H1 (cell line): ENCODE measurements around the gene XPO6. TPM values are rescaled to one million over a fixed set of nuclear protein-coding genes. Genes with fewer than 3 reads are reported as not detected.

Source experiments
- ASH2L ChIP-seq: fragments of 200-600, 300-600 bp; sonication (generic); IDR thresholded peaks from one replicate; pipeline ENCODE4 v1.7.1; 2017; ENCODE audit warnings: low read length
- BCL11A ChIP-seq, 2 experiments: IDR thresholded peaks; one replicate each; pipeline ENCODE4 v1.6.1; 2011; ENCODE audit warnings: low read depth in 2 of 2, low read length in 2 of 2, mild to moderate bottlenecking in 2 of 2
- BRCA1 ChIP-seq: IDR thresholded peaks from 2 replicates; pipeline ENCODE4 v1.6.1; 2012; ENCODE audit warnings: low read depth, low read length, improper control_type of control experiment
- GTF2F1 ChIP-seq: IDR thresholded peaks from 2 replicates; pipeline ENCODE4 v1.6.1; 2012; ENCODE audit warnings: low read depth, low read length, improper control_type of control experiment, borderline replicate concordance
- POLR2AphosphoS5 ChIP-seq: IDR thresholded peaks from 2 replicates; pipeline ENCODE4 v1.6.1; 2011; ENCODE audit warnings: low read depth, low read length
- TBP ChIP-seq: IDR thresholded peaks from 2 replicates; pipeline ENCODE4 v1.6.1; 2011; ENCODE audit warnings: low read depth, low read length, improper control_type of control experiment
- polyA plus RNA-seq, 7 experiments: library from polyadenylated mRNA; depleted of rRNA in 3 of 7; stranded (reverse) in 5 of 7; unstranded in 2 of 7; fragments of >200 nt in 5 of 7; fragments of 200-250 nt in 2 of 7; gene quantifications; 1 replicate in 5 of 7; 2 replicates in 1 of 7; 4 replicates in 1 of 7; pipeline versions ENCODE4 v1.2.1 to v1.2.3, GENCODE V29; 2011 to 2013; ENCODE audit warnings: missing spikeins in 2 of 7, mixed read lengths in 2 of 7
- total RNA-seq: library from RNA; stranded (reverse); fragmentation: NEBNext Ultra II Directional; extraction: Animal tissue kit (Norgen Biotek cat#: 25700); gene quantifications from 2 replicates; pipeline ENCODE4 v1.2.1, GENCODE V29; 2021
- TF ChIP-seq, protein P1 (sequence below), 3 experiments: IDR thresholded peaks; 1 replicate in 2 of 3; 2 replicates in 1 of 3; pipeline versions ENCODE4 v1.5.1 to v1.6.1; 2011; ENCODE audit warnings: low read length in 3 of 3, mild to moderate bottlenecking in 3 of 3, inconsistent platforms in 2 of 3, low read depth in 1 of 3, moderate library complexity in 1 of 3; ENCODE audit not compliant: insufficient read depth in 1 of 3; ENCODE audit errors: control extremely low read depth in 1 of 3
- TF ChIP-seq, protein P2 (sequence below): fragments of 300-600 bp; sonication (generic); IDR thresholded peaks from 2 replicates; pipeline ENCODE4 v1.7.1; 2012; ENCODE audit warnings: low read length, moderate library complexity, mild to moderate bottlenecking, inconsistent platforms; ENCODE audit not compliant: insufficient replicate concordance

The XPO6 gene
- total and polyA plus RNA-seq, 2 of the 8 experiments (the other 6 are each of a cell fraction or from before 2014, with no cell fraction given), result 152 to 254 TPM

DNA sequence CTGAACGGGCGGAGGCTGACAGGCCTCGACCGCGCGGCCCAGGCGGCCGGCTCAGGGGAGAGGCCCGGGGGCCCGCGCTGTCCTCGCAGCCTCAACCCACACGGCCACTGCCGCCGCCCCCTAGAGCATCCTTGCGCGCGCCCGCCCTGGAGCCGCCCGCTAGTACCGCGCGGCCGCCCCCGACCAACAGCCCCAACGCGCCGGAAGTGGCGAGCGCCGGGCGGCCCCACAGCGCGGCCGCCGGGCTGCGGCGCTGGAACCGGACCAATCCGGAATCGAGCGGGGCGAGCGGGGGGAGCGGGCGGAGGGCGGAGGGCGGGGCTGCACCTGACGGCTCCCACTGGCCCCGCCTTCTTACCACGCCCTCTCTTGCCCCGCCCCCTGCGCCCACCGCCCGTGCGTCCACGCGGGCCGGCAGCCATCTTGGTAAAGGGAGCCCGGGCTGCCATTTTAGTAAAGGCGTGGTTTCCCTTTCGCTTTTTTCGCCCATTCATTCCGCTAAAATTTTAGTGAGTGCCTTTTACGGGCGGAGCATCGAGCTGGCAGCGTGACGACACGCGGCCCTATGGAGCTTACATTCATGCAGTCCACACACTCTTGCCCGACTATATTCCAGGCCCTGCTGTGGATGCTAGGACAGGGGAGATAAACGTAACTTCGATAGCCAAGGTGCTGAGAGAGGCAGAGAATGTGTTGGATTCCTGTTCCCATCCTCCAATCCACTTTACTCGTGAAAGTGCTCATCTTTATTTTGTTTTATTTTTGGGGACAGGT, at the start of gene XPO6 (continued):
- TF ChIP-seq, protein P1, sequence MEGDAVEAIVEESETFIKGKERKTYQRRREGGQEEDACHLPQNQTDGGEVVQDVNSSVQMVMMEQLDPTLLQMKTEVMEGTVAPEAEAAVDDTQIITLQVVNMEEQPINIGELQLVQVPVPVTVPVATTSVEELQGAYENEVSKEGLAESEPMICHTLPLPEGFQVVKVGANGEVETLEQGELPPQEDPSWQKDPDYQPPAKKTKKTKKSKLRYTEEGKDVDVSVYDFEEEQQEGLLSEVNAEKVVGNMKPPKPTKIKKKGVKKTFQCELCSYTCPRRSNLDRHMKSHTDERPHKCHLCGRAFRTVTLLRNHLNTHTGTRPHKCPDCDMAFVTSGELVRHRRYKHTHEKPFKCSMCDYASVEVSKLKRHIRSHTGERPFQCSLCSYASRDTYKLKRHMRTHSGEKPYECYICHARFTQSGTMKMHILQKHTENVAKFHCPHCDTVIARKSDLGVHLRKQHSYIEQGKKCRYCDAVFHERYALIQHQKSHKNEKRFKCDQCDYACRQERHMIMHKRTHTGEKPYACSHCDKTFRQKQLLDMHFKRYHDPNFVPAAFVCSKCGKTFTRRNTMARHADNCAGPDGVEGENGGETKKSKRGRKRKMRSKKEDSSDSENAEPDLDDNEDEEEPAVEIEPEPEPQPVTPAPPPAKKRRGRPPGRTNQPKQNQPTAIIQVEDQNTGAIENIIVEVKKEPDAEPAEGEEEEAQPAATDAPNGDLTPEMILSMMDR (IDR thresholded peaks at IDR 0.05; ENCODE audit: control extremely low read depth in 1 of 3, insufficient read depth in 1 of 3, low read depth in 1 of 3, low read length in 3 of 3), result no peak
- TF ChIP-seq, protein P2, sequence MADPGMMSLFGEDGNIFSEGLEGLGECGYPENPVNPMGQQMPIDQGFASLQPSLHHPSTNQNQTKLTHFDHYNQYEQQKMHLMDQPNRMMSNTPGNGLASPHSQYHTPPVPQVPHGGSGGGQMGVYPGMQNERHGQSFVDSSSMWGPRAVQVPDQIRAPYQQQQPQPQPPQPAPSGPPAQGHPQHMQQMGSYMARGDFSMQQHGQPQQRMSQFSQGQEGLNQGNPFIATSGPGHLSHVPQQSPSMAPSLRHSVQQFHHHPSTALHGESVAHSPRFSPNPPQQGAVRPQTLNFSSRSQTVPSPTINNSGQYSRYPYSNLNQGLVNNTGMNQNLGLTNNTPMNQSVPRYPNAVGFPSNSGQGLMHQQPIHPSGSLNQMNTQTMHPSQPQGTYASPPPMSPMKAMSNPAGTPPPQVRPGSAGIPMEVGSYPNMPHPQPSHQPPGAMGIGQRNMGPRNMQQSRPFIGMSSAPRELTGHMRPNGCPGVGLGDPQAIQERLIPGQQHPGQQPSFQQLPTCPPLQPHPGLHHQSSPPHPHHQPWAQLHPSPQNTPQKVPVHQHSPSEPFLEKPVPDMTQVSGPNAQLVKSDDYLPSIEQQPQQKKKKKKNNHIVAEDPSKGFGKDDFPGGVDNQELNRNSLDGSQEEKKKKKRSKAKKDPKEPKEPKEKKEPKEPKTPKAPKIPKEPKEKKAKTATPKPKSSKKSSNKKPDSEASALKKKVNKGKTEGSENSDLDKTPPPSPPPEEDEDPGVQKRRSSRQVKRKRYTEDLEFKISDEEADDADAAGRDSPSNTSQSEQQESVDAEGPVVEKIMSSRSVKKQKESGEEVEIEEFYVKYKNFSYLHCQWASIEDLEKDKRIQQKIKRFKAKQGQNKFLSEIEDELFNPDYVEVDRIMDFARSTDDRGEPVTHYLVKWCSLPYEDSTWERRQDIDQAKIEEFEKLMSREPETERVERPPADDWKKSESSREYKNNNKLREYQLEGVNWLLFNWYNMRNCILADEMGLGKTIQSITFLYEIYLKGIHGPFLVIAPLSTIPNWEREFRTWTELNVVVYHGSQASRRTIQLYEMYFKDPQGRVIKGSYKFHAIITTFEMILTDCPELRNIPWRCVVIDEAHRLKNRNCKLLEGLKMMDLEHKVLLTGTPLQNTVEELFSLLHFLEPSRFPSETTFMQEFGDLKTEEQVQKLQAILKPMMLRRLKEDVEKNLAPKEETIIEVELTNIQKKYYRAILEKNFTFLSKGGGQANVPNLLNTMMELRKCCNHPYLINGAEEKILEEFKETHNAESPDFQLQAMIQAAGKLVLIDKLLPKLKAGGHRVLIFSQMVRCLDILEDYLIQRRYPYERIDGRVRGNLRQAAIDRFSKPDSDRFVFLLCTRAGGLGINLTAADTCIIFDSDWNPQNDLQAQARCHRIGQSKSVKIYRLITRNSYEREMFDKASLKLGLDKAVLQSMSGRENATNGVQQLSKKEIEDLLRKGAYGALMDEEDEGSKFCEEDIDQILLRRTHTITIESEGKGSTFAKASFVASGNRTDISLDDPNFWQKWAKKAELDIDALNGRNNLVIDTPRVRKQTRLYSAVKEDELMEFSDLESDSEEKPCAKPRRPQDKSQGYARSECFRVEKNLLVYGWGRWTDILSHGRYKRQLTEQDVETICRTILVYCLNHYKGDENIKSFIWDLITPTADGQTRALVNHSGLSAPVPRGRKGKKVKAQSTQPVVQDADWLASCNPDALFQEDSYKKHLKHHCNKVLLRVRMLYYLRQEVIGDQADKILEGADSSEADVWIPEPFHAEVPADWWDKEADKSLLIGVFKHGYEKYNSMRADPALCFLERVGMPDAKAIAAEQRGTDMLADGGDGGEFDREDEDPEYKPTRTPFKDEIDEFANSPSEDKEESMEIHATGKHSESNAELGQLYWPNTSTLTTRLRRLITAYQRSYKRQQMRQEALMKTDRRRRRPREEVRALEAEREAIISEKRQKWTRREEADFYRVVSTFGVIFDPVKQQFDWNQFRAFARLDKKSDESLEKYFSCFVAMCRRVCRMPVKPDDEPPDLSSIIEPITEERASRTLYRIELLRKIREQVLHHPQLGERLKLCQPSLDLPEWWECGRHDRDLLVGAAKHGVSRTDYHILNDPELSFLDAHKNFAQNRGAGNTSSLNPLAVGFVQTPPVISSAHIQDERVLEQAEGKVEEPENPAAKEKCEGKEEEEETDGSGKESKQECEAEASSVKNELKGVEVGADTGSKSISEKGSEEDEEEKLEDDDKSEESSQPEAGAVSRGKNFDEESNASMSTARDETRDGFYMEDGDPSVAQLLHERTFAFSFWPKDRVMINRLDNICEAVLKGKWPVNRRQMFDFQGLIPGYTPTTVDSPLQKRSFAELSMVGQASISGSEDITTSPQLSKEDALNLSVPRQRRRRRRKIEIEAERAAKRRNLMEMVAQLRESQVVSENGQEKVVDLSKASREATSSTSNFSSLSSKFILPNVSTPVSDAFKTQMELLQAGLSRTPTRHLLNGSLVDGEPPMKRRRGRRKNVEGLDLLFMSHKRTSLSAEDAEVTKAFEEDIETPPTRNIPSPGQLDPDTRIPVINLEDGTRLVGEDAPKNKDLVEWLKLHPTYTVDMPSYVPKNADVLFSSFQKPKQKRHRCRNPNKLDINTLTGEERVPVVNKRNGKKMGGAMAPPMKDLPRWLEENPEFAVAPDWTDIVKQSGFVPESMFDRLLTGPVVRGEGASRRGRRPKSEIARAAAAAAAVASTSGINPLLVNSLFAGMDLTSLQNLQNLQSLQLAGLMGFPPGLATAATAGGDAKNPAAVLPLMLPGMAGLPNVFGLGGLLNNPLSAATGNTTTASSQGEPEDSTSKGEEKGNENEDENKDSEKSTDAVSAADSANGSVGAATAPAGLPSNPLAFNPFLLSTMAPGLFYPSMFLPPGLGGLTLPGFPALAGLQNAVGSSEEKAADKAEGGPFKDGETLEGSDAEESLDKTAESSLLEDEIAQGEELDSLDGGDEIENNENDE, result no peak
- TF ChIP-seq GTF2F1 (no peak), BCL11A (IDR thresholded peaks at IDR 0.05; ENCODE audit: low read depth in 2 of 2, low read length in 2 of 2) (no peak), TBP (peak; percentile 44; the same call in 1 of the 2 replicates), POLR2AphosphoS5 (peak; percentile 51), ASH2L (no peak), BRCA1 (no peak)
